A673 (cell line): ENCODE results near the gene TENT5D.
"Not testable (repeated sequence)": the region's sequence is repeated elsewhere in the genome, so short reads cannot be mapped to it uniquely, and the experiment has no call there.

Experiments used
- CTCF ChIP-seq: fragments of 300-800, 200-600 bp; sonication (generic); conservative IDR thresholded peaks from 2 replicates; pipeline ENCODE4 v1.5.1; 2017; ENCODE audit warnings: low read depth, mild to moderate bottlenecking, antibody characterized with exemption, low read length, moderate library complexity, mixed read lengths
- EZH2 ChIP-seq: fragments of 200-600 bp; sonication (generic); IDR thresholded peaks from 2 replicates; pipeline ENCODE4 v1.6.1; 2017; ENCODE audit warnings: borderline replicate concordance, low read depth, mild to moderate bottlenecking, mixed read lengths, antibody characterized with exemption, low read length; ENCODE audit not compliant: poor library complexity, severe bottlenecking

- not testable (repeated sequence) for TF ChIP-seq CTCF, EZH2
These were observed 47.9 kb downstream of the TENT5D start for GRCh38 chrX:80468166-80468565.
